Thyroid gland (tissue), 4 donors: ENCODE measurements around the gene LPCAT4.

ENCODE experiments used
- CTCF ChIP-seq, 6 experiments: fragments of 200-600 bp in 3 of 6; fragments of 450-650 bp in 3 of 6; sonication (generic) in 3 of 6; IDR thresholded peaks; one replicate each; pipeline ENCODE4 v1.5.1; 2016 to 2019; ENCODE audit warnings: antibody characterized with exemption in 6 of 6, mild to moderate bottlenecking in 2 of 6, inconsistent platforms in 1 of 6, moderate library complexity in 1 of 6
- POLR2A ChIP-seq, 2 donors: fragments of 450-650 bp; IDR thresholded peaks; one replicate each; pipeline ENCODE4 v1.6.1; 2017; ENCODE audit warnings: antibody characterized with exemption in 2 of 2, mild to moderate bottlenecking in 2 of 2, moderate library complexity in 1 of 2

- no peak for TF ChIP-seq CTCF (IDR thresholded peaks at IDR 0.05)
- TF ChIP-seq POLR2A (IDR thresholded peaks at IDR 0.05) = no peak
Observed at GRCh38 chr15:34335176-34336032, 31.6 kb downstream of the LPCAT4 start.
